ENCODE data around the gene TEX2. TPM values are rescaled to one million over a fixed set of nuclear protein-coding genes. Genes with fewer than 3 reads are reported as not detected.
"Not testable (repeated sequence)": the region's sequence is repeated elsewhere in the genome, so short reads cannot be mapped to it uniquely, and the experiment has no call there.

Gene TEX2
- total and polyA plus RNA-seq, 7 experiments from 2014 or later = 7.9 to 24.2 (median 14.4) TPM

DNA sequence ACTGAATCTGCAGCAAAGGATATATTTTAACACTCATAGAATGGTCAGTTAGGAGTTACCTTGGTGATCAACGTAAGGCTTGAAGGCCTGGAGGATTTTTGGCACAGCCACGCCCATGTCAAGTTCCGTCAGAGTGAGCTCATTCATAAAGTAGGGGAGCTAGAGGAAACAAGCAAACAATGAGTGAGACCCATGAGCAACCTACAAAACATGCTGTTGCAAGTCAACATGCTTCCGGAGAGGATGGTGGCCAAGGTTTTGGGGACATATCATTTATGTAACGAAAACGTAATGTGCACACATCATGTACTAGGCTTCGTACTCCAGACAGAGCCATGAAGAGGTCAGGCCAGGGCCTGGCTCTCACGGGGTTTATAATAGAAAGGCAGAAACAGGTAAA is 92.0 kb downstream of the TEX2 start:
- Histone ChIP-seq H3K9me3 (ENCODE audit: control insufficient read depth in 2 of 3, low read length in 3 of 3) (no peaks in the 10 kb centered on the region), H3K27me3 (ENCODE audit: control insufficient read depth in 2 of 2, insufficient read depth in 2 of 2, low read length in 2 of 2) (no peaks in the 10 kb centered on the region), H3K36me3 (ENCODE audit: control insufficient read depth in 2 of 3, insufficient read depth in 3 of 3, low read length in 3 of 3) (peaks cover 0 to 39% (median 5%) of the 10 kb centered on the region in 3 experiments), H3K27ac (ENCODE audit: low read depth, low read length) (no peak overlapping the region), H3K4me1 (ENCODE audit: control insufficient read depth in 2 of 2, insufficient read depth in 2 of 2, low read length in 2 of 2) (no peaks in the 10 kb centered on the region), H3K4me3 (ENCODE audit: low read length) (no peak overlapping the region)
- no peak for DNase-seq
- no peak for ATAC-seq
- Mint-ChIP-seq H3K4me1 (peaks cover 0 to 4% (median 0%) of the 10 kb centered on the region in 7 donors), H3K4me3 (no peak overlapping the region), H3K36me3 (peaks cover 11 to 50% (median 23%) of the 10 kb centered on the region in 5 donors), H3K27me3 (no peaks in the 10 kb centered on the region), H3K27ac (no peak overlapping the region), H3K9me3 (no peaks in the 10 kb centered on the region)
- intact Hi-C loops (cut with micrococcal nuclease) = no loop called here
- ChIA-PET POLR2A (no interaction called here), CTCF (interaction anchor here (0.6 kb wide), 1 partner anchor 292 kb away, joined by 3 read pairs; no protein-coding TSS in a partner anchor)

DNA sequence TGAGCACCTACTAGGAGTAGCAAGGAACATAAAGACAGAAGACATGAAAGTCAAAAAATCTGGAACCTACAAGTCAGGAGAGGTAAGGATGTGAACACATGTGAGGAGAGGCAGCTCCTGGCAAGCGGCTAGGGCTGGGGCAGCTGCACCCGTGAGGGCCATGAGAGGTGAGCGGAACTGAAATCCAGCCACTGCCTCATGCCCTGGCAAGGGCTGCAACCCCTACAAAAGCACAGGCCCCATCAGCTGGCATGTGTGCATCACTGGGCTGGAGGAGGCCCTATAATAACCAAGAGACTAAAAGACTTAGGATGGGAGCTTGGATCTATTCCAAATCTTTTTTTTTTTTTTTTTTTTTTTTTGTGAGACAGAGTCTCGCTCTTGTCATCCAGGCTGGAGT is 92.8 kb downstream of the TEX2 start:
- Histone ChIP-seq H3K9me3 (ENCODE audit: control insufficient read depth in 2 of 3, low read length in 3 of 3) (no peaks in the 10 kb centered on the region), H3K27ac (ENCODE audit: low read depth, low read length) (no peak overlapping the region), H3K4me1 (ENCODE audit: control insufficient read depth in 2 of 2, insufficient read depth in 2 of 2, low read length in 2 of 2) (no peaks in the 10 kb centered on the region), H3K4me3 (ENCODE audit: low read length) (no peak overlapping the region), H3K27me3 (ENCODE audit: control insufficient read depth in 2 of 2, insufficient read depth in 2 of 2, low read length in 2 of 2) (no peaks in the 10 kb centered on the region), H3K36me3 (ENCODE audit: control insufficient read depth in 2 of 3, insufficient read depth in 3 of 3, low read length in 3 of 3) (peaks cover 0 to 36% (median 5%) of the 10 kb centered on the region in 3 experiments)
- CTCF ChIA-PET = interaction anchor here (0.6 kb wide), 1 partner anchor 292 kb away, joined by 3 read pairs; no protein-coding TSS in a partner anchor
- H3K36me3 Mint-ChIP-seq = peaks cover 11 to 52% (median 23%) of the 10 kb centered on the region in 5 donors
- no peak overlapping the region for H3K4me3 Mint-ChIP-seq
- H3K27me3 Mint-ChIP-seq = no peaks in the 10 kb centered on the region
- ATAC-seq = no peak
- peaks cover 0 to 4% (median 0%) of the 10 kb centered on the region in 7 donors for H3K4me1 Mint-ChIP-seq
- DNase-seq = no peak
- H3K27ac Mint-ChIP-seq = no peak overlapping the region
- POLR2A ChIA-PET = interaction anchor here (2.9 kb wide), 1 partner anchor 25 kb away, joined by 13 read pairs; no protein-coding TSS in a partner anchor
- intact Hi-C loops (cut with micrococcal nuclease) = no loop called here
- no peaks in the 10 kb centered on the region for H3K9me3 Mint-ChIP-seq

DNA sequence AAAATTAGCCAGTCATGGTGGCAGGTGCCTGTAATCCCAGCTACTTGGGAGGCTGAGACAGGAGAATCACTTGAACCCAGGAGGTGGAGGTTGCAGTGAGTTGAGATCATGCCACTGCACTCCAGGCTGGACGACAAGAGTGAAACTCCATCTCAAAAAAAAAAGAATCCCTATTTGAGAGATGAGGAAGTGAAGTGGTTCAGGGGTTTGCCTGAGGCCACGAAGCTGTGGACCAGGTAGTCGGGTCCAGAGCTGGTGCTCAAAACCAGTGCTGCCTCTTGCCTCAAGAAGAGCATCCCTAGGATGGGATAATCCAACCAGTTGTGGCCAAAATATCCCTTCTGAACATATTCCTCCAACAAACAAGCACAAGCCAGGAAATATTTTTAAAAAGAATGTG is 95.4 kb downstream of the TEX2 start:
- H3K4me3 Mint-ChIP-seq; H3K27me3 Mint-ChIP-seq; intact Hi-C loops (cut with micrococcal nuclease); DNase-seq; H3K9me3 ChIP-seq (ENCODE audit: control insufficient read depth in 2 of 3, low read length in 3 of 3); H3K4me1 ChIP-seq (ENCODE audit: control insufficient read depth in 2 of 2, insufficient read depth in 2 of 2, low read length in 2 of 2); H3K27ac ChIP-seq (ENCODE audit: low read depth, low read length); H3K9me3 Mint-ChIP-seq; H3K27ac Mint-ChIP-seq; H3K27me3 ChIP-seq (ENCODE audit: control insufficient read depth in 2 of 2, insufficient read depth in 2 of 2, low read length in 2 of 2); ATAC-seq; H3K4me3 ChIP-seq (ENCODE audit: low read length); H3K4me1 Mint-ChIP-seq: not testable (repeated sequence)
- ChIA-PET POLR2A (interaction anchor here (1.7 to 2.9 kb wide), 2 partner anchors 11 to 22 kb away, joined by 5 to 13 read pairs; no protein-coding TSS in a partner anchor), CTCF (interaction anchor here (0.6 to 0.8 kb wide), 2 partner anchors 30 to 281 kb away, joined by 3 to 4 read pairs; no protein-coding TSS in a partner anchor)
- peaks cover 11 to 43% (median 20%) of the 10 kb centered on the region in 5 donors for H3K36me3 Mint-ChIP-seq
- H3K36me3 ChIP-seq (ENCODE audit: control insufficient read depth in 2 of 3, insufficient read depth in 3 of 3, low read length in 3 of 3) = peaks cover 0 to 20% (median 5%) of the 10 kb centered on the region in 3 experiments

- Histone ChIP-seq H3K9me3 (ENCODE audit: control insufficient read depth in 2 of 3, low read length in 3 of 3) (no peaks in the 10 kb centered on the region), H3K27ac (ENCODE audit: low read depth, low read length) (no peak overlapping the region), H3K27me3 (ENCODE audit: control insufficient read depth in 2 of 2, insufficient read depth in 2 of 2, low read length in 2 of 2) (no peaks in the 10 kb centered on the region), H3K4me1 (ENCODE audit: control insufficient read depth in 2 of 2, insufficient read depth in 2 of 2, low read length in 2 of 2) (no peaks in the 10 kb centered on the region), H3K36me3 (ENCODE audit: control insufficient read depth in 2 of 3, insufficient read depth in 3 of 3, low read length in 3 of 3) (peaks cover 0 to 20% (median 5%) of the 10 kb centered on the region in 3 experiments), H3K4me3 (ENCODE audit: low read length) (no peak overlapping the region)
- ChIA-PET CTCF (interaction anchor here (1.0 kb wide), 1 partner anchor 33 kb away, joined by 3 read pairs; no protein-coding TSS in a partner anchor), POLR2A (no interaction called here)
- Mint-ChIP-seq H3K36me3 (peaks cover 6 to 39% (median 15%) of the 10 kb centered on the region in 5 donors), H3K27me3 (no peaks in the 10 kb centered on the region), H3K27ac (no peak overlapping the region), H3K4me1 (peaks cover 0 to 4% (median 0%) of the 10 kb centered on the region in 7 donors), H3K4me3 (no peak overlapping the region), H3K9me3 (no peaks in the 10 kb centered on the region)
- intact Hi-C loops (cut with micrococcal nuclease) = no loop called here
- no peak for ATAC-seq
- DNase-seq = no peak
These were observed 96.2 kb downstream of the TEX2 start for GRCh38 chr17:64166876-64167275.

DNA sequence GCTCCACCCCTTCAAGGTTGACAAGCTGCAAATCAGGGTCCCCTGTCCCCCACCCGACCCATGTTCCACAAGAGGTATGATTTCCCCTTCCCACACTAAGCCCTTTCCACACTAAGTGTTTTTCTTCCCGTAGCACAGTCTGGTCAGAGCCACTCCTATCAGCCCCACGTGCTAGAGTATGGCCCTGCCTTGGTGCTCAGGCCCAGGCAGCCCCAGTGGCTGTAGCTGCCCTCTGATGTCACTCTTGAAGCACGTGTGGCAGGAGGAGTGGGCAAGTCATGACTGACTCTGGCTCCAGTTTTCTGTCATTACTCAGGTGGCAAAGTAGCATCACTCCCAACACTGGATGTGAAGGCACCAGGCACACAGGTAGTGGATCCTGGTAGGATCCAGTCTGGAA is 97.7 kb downstream of the TEX2 start:
- H3K9me3 ChIP-seq (ENCODE audit: control insufficient read depth in 2 of 3, low read length in 3 of 3) = no peaks in the 10 kb centered on the region
- ATAC-seq (no peak), DNase-seq (no peak)
- Mint-ChIP-seq H3K36me3 (peaks cover 0 to 34% (median 7%) of the 10 kb centered on the region in 5 donors), H3K27me3 (no peaks in the 10 kb centered on the region), H3K4me3 (no peak overlapping the region), H3K9me3 (no peaks in the 10 kb centered on the region), H3K27ac (no peak overlapping the region), H3K4me1 (no peaks in the 10 kb centered on the region)
- H3K27ac ChIP-seq (ENCODE audit: low read depth, low read length) = no peak overlapping the region
- CTCF ChIA-PET = no interaction called here
- peaks cover 0 to 21% (median 0%) of the 10 kb centered on the region in 3 experiments for H3K36me3 ChIP-seq (ENCODE audit: control insufficient read depth in 2 of 3, insufficient read depth in 3 of 3, low read length in 3 of 3)
- H3K27me3 ChIP-seq (ENCODE audit: control insufficient read depth in 2 of 2, insufficient read depth in 2 of 2, low read length in 2 of 2) = no peaks in the 10 kb centered on the region
- H3K4me1 ChIP-seq (ENCODE audit: control insufficient read depth in 2 of 2, insufficient read depth in 2 of 2, low read length in 2 of 2) = no peaks in the 10 kb centered on the region
- POLR2A ChIA-PET = interaction anchor here (1.2 kb wide), 1 partner anchor 19 kb away, joined by 3 read pairs; no protein-coding TSS in a partner anchor
- intact Hi-C loops (cut with micrococcal nuclease) = no loop called here
- no peak overlapping the region for H3K4me3 ChIP-seq (ENCODE audit: low read length)

- Mint-ChIP-seq H3K36me3 (peaks cover 0 to 30% (median 4%) of the 10 kb centered on the region in 5 donors), H3K4me1 (no peaks in the 10 kb centered on the region), H3K4me3 (no peak overlapping the region), H3K9me3 (no peaks in the 10 kb centered on the region), H3K27ac (no peak overlapping the region), H3K27me3 (no peaks in the 10 kb centered on the region)
- no peak for DNase-seq
- Histone ChIP-seq H3K36me3 (ENCODE audit: control insufficient read depth in 2 of 3, insufficient read depth in 3 of 3, low read length in 3 of 3) (peaks cover 0 to 17% (median 0%) of the 10 kb centered on the region in 3 experiments), H3K4me3 (ENCODE audit: low read length) (no peak overlapping the region), H3K9me3 (ENCODE audit: control insufficient read depth in 2 of 3, low read length in 3 of 3) (no peaks in the 10 kb centered on the region), H3K27ac (ENCODE audit: low read depth, low read length) (no peak overlapping the region), H3K27me3 (ENCODE audit: control insufficient read depth in 2 of 2, insufficient read depth in 2 of 2, low read length in 2 of 2) (no peaks in the 10 kb centered on the region), H3K4me1 (ENCODE audit: control insufficient read depth in 2 of 2, insufficient read depth in 2 of 2, low read length in 2 of 2) (no peaks in the 10 kb centered on the region)
- ATAC-seq = no peak
- intact Hi-C loops (cut with micrococcal nuclease) = no loop called here
- CTCF ChIA-PET = no interaction called here
- POLR2A ChIA-PET = interaction anchor here (0.9 to 1.2 kb wide), 3 partner anchors 18 to 20 kb away, joined by 3 read pairs; no protein-coding TSS in a partner anchor
These were observed 98.3 kb downstream of the TEX2 start for GRCh38 chr17:64164596-64165285.

All from naive thymus-derived CD4-positive, alpha-beta T cell (primary cell).